K562 (cell line): ENCODE measurements around the gene PRR14. TPM values are rescaled to one million over a fixed set of nuclear protein-coding genes. Genes with fewer than 3 reads are reported as not detected.

Source experiments
- ATAC-seq: fragments of 200-7000 bp; cut with Tn5 transposase; 3 replicates; pipeline ENCODE4 v1.9.1; 2020; ENCODE audit warnings: moderate library complexity
- BruUV-seq: library from RNA; stranded (reverse); fragments of 400-500 nt; replicated peaks from 2 replicates; lab custom pipeline; 2021; lab: Mats Ljungman, UMichigan
- CTCF ChIA-PET: fragments of 300-600 bp; formaldehyde crosslinking; extraction: SDS; loops from one replicate; lab custom pipeline; 2021; ENCODE audit warnings: low intra/inter-chr PET ratio; lab: Yijun Ruan, JAX
- POLR2A ChIA-PET: fragments of 300-600, 350-650 bp; sonication (Branson Sonifier 250); formaldehyde crosslinking; extraction: SDS; loops from one replicate; lab custom pipeline; 2021; ENCODE audit warnings: antibody characterized with exemption, inconsistent platforms; lab: Yijun Ruan, JAX
- DNase-seq, 4 experiments: peaks; one replicate each; pipeline versions ENCODE4 v3.0.0 to v3.0.0-alpha.2; 2011 to 2018; ENCODE audit warnings: low spot score in 3 of 4, mixed read lengths in 3 of 4; ENCODE audit errors: extremely low read depth in 1 of 4
- FAIRE-seq: peaks from 2 replicates; lab custom pipeline; 2011; peaks lifted over from hg19 to GRCh38; lab: Jason Lieb, UNC
- H2AFZ ChIP-seq: 2 replicates; pipeline ENCODE4 v1.6.0; 2011; ENCODE audit warnings: low read depth, low read length, control low read depth, inconsistent platforms
- H3K27ac ChIP-seq: fragments of 200-600 bp; 3 replicates; pipeline ENCODE4 v1.8.0; 2011; ENCODE audit warnings: low read depth, mild to moderate bottlenecking, control low read depth, inconsistent platforms, low read length, moderate library complexity, mixed read lengths; ENCODE audit errors: extremely low read depth
- H3K27me3 ChIP-seq, 2 experiments: fragments of 300-600 bp in 1 of 2; 2 replicates in 1 of 2; 3 replicates in 1 of 2; pipeline versions ENCODE4 v1.6.0 to v1.8.0; 2011; ENCODE audit warnings: inconsistent platforms in 2 of 2, low read length in 2 of 2, mild to moderate bottlenecking in 1 of 2, mixed read lengths in 1 of 2, moderate library complexity in 1 of 2; ENCODE audit not compliant: control insufficient read depth in 2 of 2, insufficient read depth in 2 of 2
- H3K36me3 ChIP-seq: fragments of 300-600 bp; 3 replicates; pipeline ENCODE4 v1.8.0; 2011; ENCODE audit warnings: mild to moderate bottlenecking, low read length, inconsistent platforms; ENCODE audit not compliant: control insufficient read depth, insufficient read depth
- H3K4me1 ChIP-seq, 2 experiments: fragments of 200-600 bp in 1 of 2; replicated peaks in 1 of 2; 2 replicates in 1 of 2; 3 replicates in 1 of 2; pipeline versions ENCODE4 v1.5.1 to v1.8.0; 2011; ENCODE audit warnings: inconsistent platforms in 2 of 2, low read length in 2 of 2, mild to moderate bottlenecking in 1 of 2, mixed read lengths in 1 of 2, moderate library complexity in 1 of 2; ENCODE audit not compliant: control insufficient read depth in 2 of 2, insufficient read depth in 2 of 2
- H3K4me2 ChIP-seq: 2 replicates; pipeline ENCODE4 v1.6.1; 2011; ENCODE audit warnings: low read length, control low read depth, inconsistent platforms, mixed read lengths; ENCODE audit not compliant: insufficient read depth
- H3K4me3 ChIP-seq: fragments of 200-600 bp; sonication (generic), shearing (Covaris generic); 2 replicates; pipeline ENCODE4 v1.5.1; 2016; ENCODE audit warnings: control low read depth, inconsistent platforms
- H3K79me2 ChIP-seq: fragments of 200-600 bp; 3 replicates; pipeline ENCODE4 v1.8.0; 2011; ENCODE audit warnings: low read length, inconsistent platforms; ENCODE audit not compliant: control insufficient read depth, insufficient read depth
- H3K9ac ChIP-seq, 2 experiments: 2 replicates each; pipeline versions ENCODE4 v1.6.0 to v1.6.1; 2011; ENCODE audit warnings: low read depth in 2 of 2, low read length in 2 of 2, control low read depth in 1 of 2, inconsistent platforms in 1 of 2, mild to moderate bottlenecking in 1 of 2, mixed read lengths in 1 of 2; ENCODE audit not compliant: insufficient read depth in 1 of 2
- H3K9me1 ChIP-seq: one replicate; pipeline ENCODE4 v1.6.0; 2011; ENCODE audit warnings: inconsistent platforms, mild to moderate bottlenecking, low read length, moderate library complexity; ENCODE audit not compliant: control insufficient read depth, insufficient read depth
- H3K9me3 ChIP-seq: replicated peaks from 2 replicates; pipeline ENCODE4 v1.5.1; 2011; ENCODE audit warnings: low read depth, low read length, inconsistent platforms; ENCODE audit not compliant: control insufficient read depth, insufficient read depth
- H4K20me1 ChIP-seq: replicated peaks from 2 replicates; pipeline ENCODE4 v1.6.1; 2011; ENCODE audit warnings: low read length, inconsistent platforms, mixed read lengths; ENCODE audit not compliant: control insufficient read depth, insufficient read depth
- CBFB ChIP-seq: sonication (generic); formaldehyde crosslinking; IDR thresholded peaks from 2 replicates; pipeline ENCODE4 v1.4.0; 2020; ENCODE audit warnings: mild to moderate bottlenecking, missing genetic modification reagents
- CEBPG ChIP-seq, 3 experiments: fragments of 200-800 bp in 1 of 3; sonication (Bioruptor generic) in 1 of 3; sonication (generic) in 1 of 3; formaldehyde crosslinking in 1 of 3; IDR thresholded peaks in 2 of 3; conservative IDR thresholded peaks in 1 of 3; 2 replicates each; pipeline versions ENCODE4 v1.6.1 to v1.8.0; 2016 to 2022; ENCODE audit warnings: missing compliant biosample characterization in 2 of 3, missing genetic modification characterization in 2 of 3, mild to moderate bottlenecking in 1 of 3, missing genetic modification reagents in 1 of 3
- CHCHD3 ChIP-seq: fragments of 250-450 bp; sonication (Bioruptor Pico); IDR thresholded peaks from 2 replicates; pipeline ENCODE4 v2.1.2; 2022; ENCODE audit warnings: mild to moderate bottlenecking
- HDAC2 ChIP-seq: fragments of 450-650 bp; IDR thresholded peaks from 2 replicates; pipeline ENCODE4 v1.6.1; 2016; ENCODE audit warnings: mild to moderate bottlenecking
- HDAC6 ChIP-seq: IDR thresholded peaks from 2 replicates; pipeline ENCODE4 v1.6.1; 2012; ENCODE audit warnings: low read depth, mild to moderate bottlenecking, control low read depth, inconsistent platforms, low read length, moderate library complexity
- MTA2 ChIP-seq: fragments of 450-650 bp; IDR thresholded peaks from 2 replicates; pipeline ENCODE4 v1.6.1; 2016; ENCODE audit warnings: low read depth
- RAD21 ChIP-seq, 2 experiments: fragments of 250-450 bp in 1 of 2; fragments of 450-650 bp in 1 of 2; sonication (Bioruptor Pico) in 1 of 2; formaldehyde crosslinking in 1 of 2; IDR thresholded peaks in 1 of 2; conservative IDR thresholded peaks in 1 of 2; 2 replicates each; pipeline versions ENCODE4 v1.4.0 to v1.8.0; 2020 to 2022; ENCODE audit warnings: mild to moderate bottlenecking in 2 of 2, moderate library complexity in 1 of 2
- RB1 ChIP-seq: fragments of 450-650 bp; IDR thresholded peaks from 2 replicates; pipeline ENCODE4 v1.6.1; 2017; ENCODE audit warnings: low read depth, mild to moderate bottlenecking
- SMARCA5 ChIP-seq: fragments of 450-650 bp; IDR thresholded peaks from 2 replicates; pipeline ENCODE4 v1.6.1; 2016
- TAF7 ChIP-seq: fragments of 450-650 bp; IDR thresholded peaks from 2 replicates; pipeline ENCODE4 v1.6.1; 2016; ENCODE audit warnings: missing genetic modification characterization, missing compliant biosample characterization
- TAL1 ChIP-seq: fragments of 450-650 bp; IDR thresholded peaks from 2 replicates; pipeline ENCODE4 v1.6.1; 2016; ENCODE audit warnings: mild to moderate bottlenecking
- TEAD4 ChIP-seq, 2 experiments: sonication (generic) in 1 of 2; formaldehyde crosslinking in 1 of 2; IDR thresholded peaks; 2 replicates each; pipeline versions ENCODE4 v1.6.1 to v1.8.0; 2012 to 2022; ENCODE audit warnings: borderline replicate concordance in 1 of 2, inconsistent platforms in 1 of 2, low read length in 1 of 2, mild to moderate bottlenecking in 1 of 2, missing genetic modification reagents in 1 of 2
- XRCC4 ChIP-seq: IDR thresholded peaks from one replicate; pipeline ENCODE4 v1.6.1; 2011; ENCODE audit not compliant: insufficient read depth, insufficient read length; ENCODE audit errors: extremely low read depth
- ZBTB8A ChIP-seq: fragments of 450-650 bp; IDR thresholded peaks from 2 replicates; pipeline ENCODE4 v1.6.1; 2018; ENCODE audit warnings: mild to moderate bottlenecking, moderate library complexity; ENCODE audit not compliant: partially characterized antibody
- ZNF140 ChIP-seq: fragments of 250-450 bp; sonication (Bioruptor Pico); IDR thresholded peaks from 2 replicates; pipeline ENCODE4 v1.8.0; 2021; ENCODE audit warnings: moderate library complexity, mild to moderate bottlenecking, inconsistent platforms
- ZNF780A ChIP-seq: fragments of 250-450 bp; sonication (Bioruptor Pico); IDR thresholded peaks from 2 replicates; pipeline ENCODE4 v1.5.0; 2021; ENCODE audit warnings: mild to moderate bottlenecking
- WGBS: fragments of 100-300 bp; shearing (Covaris generic); methylation state at CpG from one replicate; pipeline ENCODE4 v1.1.6; 2016; ENCODE audit warnings: low coverage, mixed read lengths; ENCODE audit not compliant: insufficient coverage; ENCODE audit errors: missing lambda C conversion rate; 5-methylcytosine and 5-hydroxymethylcytosine counted together
- in situ Hi-C: fragments of 300-500 bp; cut with MboI; formaldehyde crosslinking; loops from 4 replicates; pipeline ENCODE4 v1.15.0; 2018; ENCODE audit warnings: inconsistent platforms, mixed read lengths
- intact Hi-C: fragments of 100-400 bp; cut with micrococcal nuclease; formaldehyde crosslinking; loops from 2 replicates; pipeline ENCODE4 v1.14.2; 2022
- polyA plus RNA-seq, 8 experiments: library from polyadenylated mRNA; depleted of rRNA in 4 of 8; stranded (reverse) in 5 of 8; unstranded in 3 of 8; fragments of >200 nt; fragmentation: Nextera tagmentation in 2 of 8; fragmentation: Illumina TruSeq in 1 of 8; extraction: Ambion mirVana in 2 of 8; extraction: Trizol in 1 of 8; gene quantifications; 2 replicates each; pipeline versions ENCODE4 v1.2.1 to v1.2.3, GENCODE V29; 2011 to 2014; ENCODE audit warnings: inconsistent platforms in 1 of 8, missing spikeins in 1 of 8
- total RNA-seq, 7 experiments: library from RNA; depleted of rRNA in 6 of 7; stranded (reverse); fragments of >200 nt in 6 of 7; fragmentation: Illumina TruSeq in 2 of 7; extraction: Trizol in 2 of 7; gene quantifications; 2 replicates each; pipeline versions ENCODE4 v1.2.1 to v1.2.3, GENCODE V29; 2011 to 2021; ENCODE audit warnings: low replicate concordance in 1 of 7
- TF ChIP-seq, protein P1 (sequence below): fragments of 450-650 bp; formaldehyde crosslinking; IDR thresholded peaks from 2 replicates; pipeline ENCODE4 v1.4.0; 2020; ENCODE audit warnings: mild to moderate bottlenecking, moderate library complexity

Gene PRR14
- total and polyA plus RNA-seq, 9 of the 15 experiments (the other 6 are each of a cell fraction or from before 2014, with no cell fraction given): 2.2 to 63.1 (median 11.5) TPM

DNA sequence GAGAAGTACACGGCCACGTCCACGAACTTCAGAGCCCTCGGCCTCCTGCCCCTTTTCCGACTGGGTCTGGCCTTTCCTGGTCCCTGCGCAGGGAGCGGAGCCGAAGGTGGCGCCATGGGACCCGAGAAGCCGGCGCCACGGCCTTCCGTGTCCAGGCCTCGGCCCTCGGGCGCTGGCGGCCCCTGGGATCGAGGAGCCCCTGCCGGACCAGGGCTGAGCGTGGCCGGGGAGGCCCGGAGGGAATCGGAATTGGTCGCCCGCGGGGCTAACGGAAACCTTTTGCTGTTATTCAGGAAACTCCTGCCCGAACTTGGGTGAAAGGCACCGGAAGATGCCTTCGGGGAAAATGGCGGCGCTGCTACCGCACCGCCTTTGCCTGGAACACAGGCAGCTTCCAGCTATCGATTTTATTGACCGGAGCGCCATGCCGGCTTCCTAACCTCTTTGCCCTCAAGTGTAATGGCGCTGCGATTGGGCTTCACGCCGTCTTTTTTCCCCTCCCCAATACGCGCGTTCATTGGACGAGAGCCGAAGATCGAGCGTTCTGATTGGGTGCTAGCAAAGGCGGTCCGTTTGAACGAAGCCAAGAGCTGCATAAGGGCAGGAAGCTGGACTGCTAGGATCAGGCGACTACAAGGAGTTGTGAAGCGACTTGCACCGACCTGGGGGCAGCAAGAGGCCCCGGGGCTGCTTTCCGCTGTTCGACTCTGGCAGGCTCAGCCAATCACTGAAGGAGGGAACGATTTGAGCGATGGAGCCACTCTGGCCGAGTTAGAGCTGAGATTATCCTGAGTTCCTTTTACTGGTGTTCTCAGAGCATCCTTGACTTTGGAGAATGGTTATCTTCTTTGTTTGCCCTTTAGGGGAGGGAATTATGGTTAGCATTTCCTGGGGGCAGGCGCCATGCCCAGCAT, 40.6 kb upstream of the PRR14 start, which contains the start of gene ZNF689 (continued):
- TF ChIP-seq ZBTB8A (no peak), CHCHD3 (CRISPR knock-in tag) (no peak), MTA2 (no peak)

DNA sequence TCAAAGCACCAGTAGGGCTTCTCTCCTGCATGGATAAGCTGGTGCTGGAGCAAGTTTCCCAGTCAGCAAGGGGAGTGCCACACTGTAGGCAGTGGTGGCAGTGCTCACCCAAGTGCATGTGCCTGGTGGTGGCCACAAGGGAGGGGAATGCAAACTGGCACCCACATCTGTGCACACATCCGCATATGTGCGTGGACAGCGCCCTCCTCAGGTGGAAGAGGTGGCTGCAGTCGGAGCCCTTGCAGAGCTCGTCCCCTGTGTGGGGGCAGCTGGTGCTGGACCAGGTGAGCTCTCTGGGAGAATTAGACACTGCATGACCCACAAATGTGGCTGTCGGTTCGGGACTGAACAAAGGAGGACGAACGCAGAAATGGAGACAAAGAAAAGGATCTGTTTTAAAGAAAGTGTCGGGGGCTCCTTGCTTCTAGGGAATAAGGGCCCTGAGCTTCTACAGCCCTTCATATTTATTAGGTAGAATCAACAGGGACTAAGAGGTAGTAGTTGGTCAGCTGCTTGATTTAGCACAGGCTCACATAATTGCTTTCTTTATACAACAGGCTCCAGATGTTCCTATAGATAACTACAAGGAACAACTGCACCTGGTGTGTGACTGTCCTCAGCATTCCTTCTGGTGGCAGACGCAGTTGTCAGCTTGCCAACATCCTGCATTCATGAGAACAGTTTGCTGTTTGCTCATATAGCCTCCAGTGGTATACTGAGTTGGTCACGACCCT, 35.2 kb upstream of the PRR14 start:
- Histone ChIP-seq H4K20me1 (no peaks in the 10 kb centered on the region), H3K9ac (no peak overlapping the region), H3K27ac (no peak overlapping the region), H3K79me2 (no peaks in the 10 kb centered on the region), H3K27me3 (no peaks in the 10 kb centered on the region), H3K4me1 (peaks cover 2 to 8% of the 10 kb centered on the region in 2 experiments; a peak in 4 of 5 replicates), H3K9me3 (peaks cover 9% of the 10 kb centered on the region), H3K9me1 (no peaks in the 10 kb centered on the region), H2AFZ (no peak overlapping the region), H3K4me3 (no peak overlapping the region), H3K36me3 (no peaks in the 10 kb centered on the region), H3K4me2 (no peak overlapping the region)
- intact Hi-C loops: no loop called here
- BruUV-seq: no TSS peak
- peak; percentile 79 for ATAC-seq
- ChIA-PET CTCF (no interaction called here), POLR2A (interaction anchor here (0.6 to 1.3 kb wide), 8 partner anchors 12 to 539 kb away, joined by 3 to 4 read pairs (median 3); partner anchors contain the start of genes PPP4C, SEPTIN1 and ZNF785)
- in situ Hi-C loops: no loop called here
- DNase-seq: peak; percentile 18 to 48 (median 33)
- 61% methylated on average over 11 of the region's 12 CpGs for WGBS
- no peak for FAIRE-seq
- TF ChIP-seq, protein P1, sequence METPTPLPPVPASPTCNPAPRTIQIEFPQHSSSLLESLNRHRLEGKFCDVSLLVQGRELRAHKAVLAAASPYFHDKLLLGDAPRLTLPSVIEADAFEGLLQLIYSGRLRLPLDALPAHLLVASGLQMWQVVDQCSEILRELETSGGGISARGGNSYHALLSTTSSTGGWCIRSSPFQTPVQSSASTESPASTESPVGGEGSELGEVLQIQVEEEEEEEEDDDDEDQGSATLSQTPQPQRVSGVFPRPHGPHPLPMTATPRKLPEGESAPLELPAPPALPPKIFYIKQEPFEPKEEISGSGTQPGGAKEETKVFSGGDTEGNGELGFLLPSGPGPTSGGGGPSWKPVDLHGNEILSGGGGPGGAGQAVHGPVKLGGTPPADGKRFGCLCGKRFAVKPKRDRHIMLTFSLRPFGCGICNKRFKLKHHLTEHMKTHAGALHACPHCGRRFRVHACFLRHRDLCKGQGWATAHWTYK: no peak
- no peak for TF ChIP-seq XRCC4
- TF ChIP-seq HDAC2: no peak
- TF ChIP-seq TEAD4 (IDR thresholded peaks at IDR 0.05; ENCODE audit: low read length): peak; percentile 28; the same call in 1 of the 2 replicates
- no peak for TF ChIP-seq TEAD4 (CRISPR knock-in tag; IDR thresholded peaks at IDR 0.05; ENCODE audit: borderline replicate concordance)
- TF ChIP-seq HDAC6: no peak
- TF ChIP-seq SMARCA5: no peak
- TF ChIP-seq ZNF140 (CRISPR knock-in tag): no peak
- TF ChIP-seq RB1: no peak
- TF ChIP-seq CBFB (CRISPR knock-in tag): no peak
- peak; percentile 63 for TF ChIP-seq TAL1
- peak; percentile 16 to 50; a peak in 2 of 4 replicates for TF ChIP-seq RAD21 (CRISPR knock-in tag; conservative IDR thresholded peaks at IDR 0.05 in 1 of 2, IDR thresholded peaks at IDR 0.05 in 1 of 2)
- TF ChIP-seq TAF7 (tag): no peak
- TF ChIP-seq ZNF780A (CRISPR knock-in tag): no peak
- no peak for TF ChIP-seq CEBPG (CRISPR knock-in tag; IDR thresholded peaks at IDR 0.05)
- TF ChIP-seq CEBPG (tag; conservative IDR thresholded peaks at IDR 0.05 in 1 of 2, IDR thresholded peaks at IDR 0.05 in 1 of 2): no peak
